Measurements from ENCODE around the gene SERINC5.
A peak's percentile ranks its signal among the peaks of the same experiment; 100 is the strongest.

SERINC5 gene

DNA sequence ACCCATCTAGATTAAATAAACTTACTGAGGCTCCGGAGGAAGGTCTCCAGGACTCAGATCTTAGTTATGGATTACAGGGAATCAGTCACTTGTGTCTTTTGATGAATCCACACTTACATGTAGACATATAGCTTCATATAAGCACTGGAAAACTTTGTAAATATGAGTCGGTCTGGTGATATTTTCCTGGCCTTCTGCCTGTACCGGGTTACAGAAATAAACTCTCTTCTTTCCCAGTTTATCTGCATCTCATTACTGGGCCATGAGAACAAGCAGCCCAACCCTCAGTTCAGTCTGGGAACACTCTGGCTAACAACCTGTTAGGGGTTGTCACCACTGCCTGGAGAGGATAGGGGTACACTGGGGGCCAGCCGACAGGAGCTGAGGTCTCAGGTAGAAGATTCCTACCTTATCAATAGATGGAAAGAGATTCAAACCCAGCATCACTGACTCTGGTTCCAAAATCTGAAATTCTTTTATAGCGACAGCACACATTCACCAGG lies 161.6 kb downstream of the SERINC5 start:
- no peak for DNase-seq (ENCODE audit: low spot score)

DNA sequence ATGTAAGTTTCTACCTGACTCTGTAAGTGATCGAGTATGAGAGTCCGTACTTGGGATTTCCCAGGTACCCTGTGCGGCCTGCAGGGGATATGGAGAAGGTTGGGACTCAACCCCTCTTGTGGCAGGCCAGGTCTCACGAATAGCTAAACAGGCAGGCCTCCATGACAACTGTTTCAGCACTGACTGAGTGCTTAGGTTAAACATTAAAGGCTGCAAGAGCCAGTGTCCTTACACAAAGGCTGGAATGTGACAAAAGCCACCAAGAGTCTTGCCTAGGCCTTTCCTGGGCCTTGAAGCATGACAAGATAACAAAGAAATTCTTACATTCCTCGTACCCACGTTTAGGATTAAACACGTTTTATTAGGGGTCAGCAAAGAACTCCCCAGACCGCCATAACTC lies 162.1 kb downstream of the SERINC5 start:
- no peak for DNase-seq (ENCODE audit: low spot score)

DNA sequence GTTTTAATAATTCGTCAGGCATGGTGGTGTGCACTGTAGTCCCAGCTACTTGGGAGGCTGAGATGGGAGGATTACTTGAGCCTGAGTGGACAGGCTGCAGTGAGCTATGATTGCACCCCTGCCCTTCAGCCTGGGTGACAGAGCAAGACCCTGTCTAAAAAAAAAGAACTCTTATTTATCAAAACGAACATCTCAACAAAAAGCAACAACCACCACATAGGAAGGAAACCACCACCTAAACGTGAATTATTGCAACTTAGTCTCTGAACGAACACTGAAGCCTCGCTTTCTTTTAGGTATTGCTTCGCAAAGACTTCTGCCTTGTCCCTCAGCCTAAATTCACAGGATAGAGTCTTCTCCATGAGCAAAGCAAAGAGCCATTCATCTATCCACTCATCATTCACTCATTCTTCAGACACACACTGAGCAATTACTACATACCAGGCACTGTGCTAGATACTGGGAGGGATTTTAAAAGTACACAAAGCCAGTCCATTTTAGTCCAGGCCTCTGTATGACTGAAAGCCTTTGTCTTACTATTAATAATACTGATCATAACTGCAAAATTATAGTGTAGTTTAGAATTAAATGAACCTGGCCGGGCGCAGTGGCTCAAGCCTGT lies 163.3 kb downstream of the SERINC5 start:
- DNase-seq (ENCODE audit: low spot score), result no peak

DNA sequence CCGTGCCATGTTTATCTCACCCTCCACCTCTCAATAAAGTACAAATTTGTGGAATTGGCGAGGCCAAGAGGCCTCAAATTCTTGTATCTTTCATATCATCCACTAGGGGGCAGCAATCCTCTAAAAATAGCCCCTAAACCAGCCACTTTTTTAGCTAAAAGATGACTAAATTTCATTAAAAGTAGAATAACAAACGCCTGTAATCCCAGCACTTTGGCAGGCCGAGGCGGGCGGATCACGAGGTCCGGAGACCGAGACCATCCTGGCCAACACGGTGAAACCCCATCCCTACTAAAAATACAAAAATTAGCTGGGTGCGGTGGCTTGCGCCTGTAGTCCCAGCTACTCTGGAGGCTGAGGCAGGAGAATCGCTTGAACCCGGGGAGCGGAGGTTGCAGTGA lies 164.1 kb downstream of the SERINC5 start:
- DNase-seq (ENCODE audit: low spot score), result peak; percentile 51

GRCh38 chr5:80090884-80091166 lies 165.0 kb downstream of the SERINC5 start:
- DNase-seq (ENCODE audit: low spot score), result no peak

DNA sequence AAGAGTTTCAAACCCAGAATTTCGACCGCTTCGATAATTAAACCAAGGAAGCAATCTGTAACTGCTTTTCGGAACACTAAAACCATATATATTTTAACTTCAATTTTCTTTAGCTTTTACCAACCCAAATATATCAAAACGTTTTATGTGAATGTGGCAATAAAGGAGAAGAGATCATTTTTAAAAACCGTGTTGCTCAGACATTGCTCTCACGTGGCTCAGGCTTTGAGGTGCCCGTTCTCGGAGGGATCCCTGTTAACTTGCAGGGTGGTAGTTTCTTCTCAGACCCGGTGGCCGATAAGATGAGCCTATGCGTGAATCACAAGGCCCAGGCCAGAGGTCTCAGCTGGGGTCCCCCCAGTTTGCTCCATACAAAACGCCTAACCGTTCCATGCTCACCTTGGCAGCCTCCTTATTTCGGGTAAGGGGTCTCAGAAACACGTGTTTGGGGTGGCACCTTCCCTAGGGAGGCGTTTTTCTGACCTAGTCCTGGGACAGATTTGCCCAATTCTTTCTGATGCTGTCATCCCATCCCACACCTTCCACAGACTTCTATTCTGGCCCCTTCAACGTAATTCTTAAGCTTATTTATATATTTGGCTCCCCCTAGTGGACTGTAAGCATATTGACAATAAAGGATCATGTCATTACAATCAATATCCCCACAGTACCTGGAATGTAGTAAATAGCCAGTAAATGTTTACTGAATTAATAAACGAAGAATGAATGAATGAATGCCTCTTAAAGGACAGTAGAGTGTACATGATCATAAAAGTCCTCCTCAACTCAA lies 172.6 kb downstream of the SERINC5 start:
- DNase-seq (ENCODE audit: low spot score), result peak; percentile 75

GRCh38 chr5:80082731-80083100 lies 173.1 kb downstream of the SERINC5 start:
- peak; percentile 79 for DNase-seq (ENCODE audit: low spot score)

DNA sequence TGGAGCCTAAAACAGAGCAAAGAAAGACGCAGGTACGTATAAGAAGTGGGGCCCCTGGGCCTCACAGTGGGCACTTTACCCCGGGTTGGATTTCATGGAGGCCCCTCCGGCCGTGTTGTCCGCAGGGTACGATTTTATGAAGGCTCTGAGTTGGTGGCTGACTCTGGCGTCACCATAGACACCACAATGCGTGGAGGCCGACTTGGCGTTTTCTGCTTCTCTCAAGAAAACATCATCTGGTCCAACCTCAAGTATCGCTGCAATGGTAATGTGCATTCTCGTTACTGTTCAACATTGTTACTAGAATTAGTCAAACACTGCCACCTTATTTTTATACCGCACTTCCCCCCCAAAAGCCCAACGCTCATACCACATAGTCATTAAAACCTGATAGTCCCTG lies 173.6 kb downstream of the SERINC5 start:
- DNase-seq (ENCODE audit: low spot score), result no peak

DNA sequence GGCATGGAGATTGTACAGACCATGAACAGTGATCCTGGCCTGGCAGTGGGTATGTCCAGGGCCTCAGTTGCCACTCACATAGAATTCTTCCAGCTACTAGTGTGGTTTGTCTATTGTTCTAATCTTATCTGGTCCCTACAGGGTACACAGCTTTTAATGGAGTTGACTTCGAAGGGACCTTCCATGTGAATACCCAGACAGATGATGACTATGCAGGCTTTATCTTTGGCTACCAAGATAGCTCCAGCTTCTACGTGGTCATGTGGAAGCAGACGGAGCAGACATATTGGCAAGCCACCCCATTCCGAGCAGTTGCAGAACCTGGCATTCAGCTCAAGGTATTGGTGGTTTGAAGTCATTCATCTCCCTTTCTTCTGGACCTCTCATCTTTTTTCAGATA lies 176.9 kb downstream of the SERINC5 start:
- DNase-seq (ENCODE audit: low spot score), result no peak

DNA sequence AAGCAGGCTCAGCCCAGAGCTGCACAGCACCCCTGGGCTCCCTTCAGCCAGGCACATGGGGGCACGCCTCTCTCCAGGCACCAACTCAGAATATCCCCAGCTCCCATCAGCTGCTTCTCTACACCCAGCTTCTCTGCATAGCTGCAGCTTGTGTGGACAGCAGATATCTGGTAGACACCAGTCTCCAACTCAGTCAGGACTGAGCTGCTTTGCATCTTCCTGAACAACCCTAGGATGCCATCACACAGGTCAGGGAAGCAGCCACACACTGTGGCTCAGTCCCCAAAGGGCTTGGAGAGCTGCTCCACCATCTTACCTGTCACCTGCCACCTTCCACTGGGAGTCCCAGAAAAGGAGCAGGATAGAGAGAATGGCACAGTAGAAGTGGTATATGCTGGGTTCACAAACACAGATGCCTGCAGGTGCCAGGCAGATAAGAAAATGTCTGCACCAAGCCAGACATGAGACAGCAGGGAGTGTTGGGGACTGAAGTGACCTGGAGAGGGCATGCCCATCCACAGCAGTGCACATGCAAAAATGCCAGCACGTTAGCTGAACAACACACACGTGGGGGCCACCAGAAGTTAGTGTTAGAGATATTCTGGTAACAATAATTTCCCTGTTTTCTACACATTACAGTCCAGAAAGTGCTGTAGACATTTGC lies 178.7 kb downstream of the SERINC5 start:
- no peak for DNase-seq (ENCODE audit: low spot score)

GRCh38 chr5:80076131-80077050 lies 179.5 kb downstream of the SERINC5 start:
- no peak for DNase-seq (ENCODE audit: low spot score)

DNA sequence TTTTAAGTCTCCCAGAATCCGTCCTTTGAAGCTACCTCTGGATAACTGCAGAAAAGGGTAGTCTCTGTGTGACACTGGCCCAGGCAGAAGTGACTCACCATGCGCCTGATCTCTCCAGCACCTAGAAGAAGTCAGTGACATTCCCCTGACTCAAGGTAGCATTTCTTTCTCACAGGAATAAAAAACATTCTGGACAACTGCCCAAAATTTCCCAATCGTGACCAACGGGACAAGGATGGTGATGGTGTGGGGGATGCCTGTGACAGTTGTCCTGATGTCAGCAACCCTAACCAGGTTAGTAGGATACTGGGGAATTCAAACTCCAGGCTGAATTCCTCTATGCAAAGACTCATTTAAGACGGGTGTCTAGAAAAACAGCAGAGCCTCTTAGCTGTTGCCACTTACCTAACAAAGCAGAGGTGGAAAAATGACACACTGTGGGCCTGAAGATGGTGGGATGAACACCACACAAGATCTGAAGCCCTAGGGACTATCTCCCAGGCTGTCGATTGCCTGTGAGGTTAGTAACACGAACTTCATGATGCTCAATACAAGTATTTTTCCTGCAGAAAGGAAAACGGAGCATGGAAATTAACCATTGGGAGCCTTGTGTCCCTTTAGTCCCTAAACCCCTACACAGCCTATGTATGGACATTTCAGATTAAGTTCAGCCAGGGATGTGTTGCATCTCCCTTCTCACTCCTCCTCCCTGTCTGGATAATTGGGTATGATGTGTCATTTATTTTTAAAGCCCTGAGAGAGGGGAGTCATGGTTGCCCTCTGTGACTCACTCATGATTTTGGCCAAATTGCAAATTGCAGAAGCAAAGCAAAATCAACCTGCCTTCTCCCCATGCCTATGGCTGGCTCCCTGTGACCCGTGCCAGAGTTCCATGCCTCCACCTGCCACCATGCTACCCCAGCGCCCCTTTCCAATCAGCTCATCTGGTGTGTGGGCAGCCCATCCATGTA lies 183.5 kb downstream of the SERINC5 start:
- no peak for DNase-seq (ENCODE audit: low spot score)

DNA sequence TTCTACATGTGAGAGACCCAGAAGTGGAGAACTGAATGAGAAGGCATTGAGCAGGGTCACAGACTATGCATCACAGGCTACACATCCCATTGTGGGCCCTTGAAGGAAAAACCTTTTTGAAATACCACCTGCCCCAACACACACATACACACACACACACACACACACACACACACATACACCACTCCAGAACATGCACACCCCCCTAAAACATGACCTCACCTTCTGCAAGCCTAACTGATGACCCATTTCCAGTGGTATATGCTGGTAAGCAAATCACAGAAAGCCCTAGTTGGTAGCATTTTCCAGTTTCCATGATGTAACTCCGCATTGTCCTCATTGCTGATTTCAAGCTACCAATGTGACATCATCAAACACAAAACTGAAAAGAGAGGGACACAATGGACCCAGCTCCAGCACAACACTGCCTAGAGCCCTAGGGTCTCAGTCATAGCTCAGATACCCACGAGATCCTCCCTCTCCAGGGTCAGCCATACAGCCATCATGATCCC lies 184.3 kb downstream of the SERINC5 start:
- DNase-seq (ENCODE audit: low spot score), result no peak

GRCh38 chr5:80070338-80071056 lies 185.4 kb downstream of the SERINC5 start:
- no peak for DNase-seq (ENCODE audit: low spot score)

DNA sequence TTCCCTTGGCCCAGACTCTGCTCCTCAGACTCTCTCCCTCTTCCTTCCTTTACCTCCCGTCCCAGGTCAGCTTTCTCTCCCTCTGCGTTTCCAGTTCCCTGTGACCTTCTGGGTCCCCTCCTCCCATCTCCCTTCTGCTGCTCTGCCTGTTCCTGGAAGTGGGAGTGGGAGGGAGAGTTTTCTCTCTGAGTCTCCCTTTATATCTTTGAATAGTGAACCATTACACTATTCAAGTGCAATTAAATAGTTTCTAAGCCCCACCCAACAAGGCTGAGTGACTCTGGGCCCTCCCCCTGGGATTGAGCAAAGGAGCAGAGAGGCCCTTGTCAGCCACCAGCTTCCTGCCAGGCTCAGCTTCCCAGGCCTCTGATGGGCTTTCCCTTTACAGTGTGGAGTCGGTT lies 185.9 kb downstream of the SERINC5 start:
- no peak for DNase-seq (ENCODE audit: low spot score)

DNA sequence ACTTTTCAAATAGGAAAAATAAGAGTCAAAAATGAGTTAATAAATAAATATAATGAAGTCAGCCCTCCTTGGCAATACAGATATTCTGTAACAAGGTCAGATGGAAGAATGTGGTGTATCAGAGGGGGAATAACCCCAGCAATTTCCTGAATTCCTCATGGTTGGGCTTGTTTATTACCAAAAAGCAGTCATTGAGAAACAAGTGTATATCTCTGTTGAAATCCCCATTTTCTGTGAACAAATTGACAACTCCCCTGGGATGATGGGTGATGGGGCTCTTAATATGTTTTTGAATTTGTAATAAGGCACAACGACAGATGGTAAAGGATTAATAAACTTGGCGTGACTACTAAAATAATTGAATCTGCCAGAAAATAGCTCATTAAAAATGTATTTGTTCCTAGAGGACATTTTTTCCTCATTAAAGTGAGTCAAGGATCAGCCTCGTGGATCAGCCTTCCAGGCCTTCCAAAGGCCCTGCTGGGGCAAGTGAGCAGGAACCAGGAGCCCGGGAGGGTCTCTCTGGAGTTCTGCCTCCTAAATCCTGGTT lies 186.5 kb downstream of the SERINC5 start:
- DNase-seq (ENCODE audit: low spot score), result no peak

DNA sequence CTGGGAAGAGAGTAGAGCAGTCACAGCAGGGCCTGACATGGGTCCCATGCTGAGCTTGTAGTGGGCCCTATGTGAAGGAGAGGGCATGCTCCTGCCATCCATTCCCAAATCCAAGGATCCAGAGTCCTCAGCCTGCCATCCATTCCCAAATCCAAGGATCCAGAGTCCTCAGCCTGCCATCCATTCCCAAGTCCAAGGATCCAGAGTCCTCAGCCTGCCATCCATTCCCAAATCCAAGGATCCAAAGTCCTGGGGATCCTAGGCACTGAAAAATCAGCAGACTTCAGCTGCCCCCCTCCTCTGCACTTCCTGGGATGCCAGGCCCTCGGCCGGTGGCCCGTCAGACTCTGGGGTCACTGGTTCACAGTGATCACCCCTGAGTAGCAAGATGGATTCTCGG lies 187.1 kb downstream of the SERINC5 start:
- DNase-seq (ENCODE audit: low spot score), result no peak

DNA sequence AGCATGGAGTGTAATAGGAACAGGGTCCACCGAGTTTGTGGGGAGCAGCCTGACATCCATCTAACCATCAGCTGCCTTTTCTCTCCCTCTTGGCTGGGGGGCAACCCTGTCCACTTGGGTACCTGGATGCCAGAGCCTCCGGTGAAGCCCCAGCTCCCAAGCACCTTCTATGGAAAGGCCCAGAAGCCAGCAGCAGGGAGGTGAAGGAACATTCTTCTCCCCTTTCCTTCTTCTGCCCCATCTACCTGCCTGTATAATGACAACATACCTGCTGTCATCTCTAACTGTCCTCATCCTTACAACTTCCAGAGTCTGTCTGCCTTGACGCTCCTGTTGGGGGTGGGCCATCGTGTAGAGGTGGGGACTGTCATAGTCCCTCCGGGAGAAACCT lies 187.6 kb downstream of the SERINC5 start:
- DNase-seq (ENCODE audit: low spot score), result no peak

DNA sequence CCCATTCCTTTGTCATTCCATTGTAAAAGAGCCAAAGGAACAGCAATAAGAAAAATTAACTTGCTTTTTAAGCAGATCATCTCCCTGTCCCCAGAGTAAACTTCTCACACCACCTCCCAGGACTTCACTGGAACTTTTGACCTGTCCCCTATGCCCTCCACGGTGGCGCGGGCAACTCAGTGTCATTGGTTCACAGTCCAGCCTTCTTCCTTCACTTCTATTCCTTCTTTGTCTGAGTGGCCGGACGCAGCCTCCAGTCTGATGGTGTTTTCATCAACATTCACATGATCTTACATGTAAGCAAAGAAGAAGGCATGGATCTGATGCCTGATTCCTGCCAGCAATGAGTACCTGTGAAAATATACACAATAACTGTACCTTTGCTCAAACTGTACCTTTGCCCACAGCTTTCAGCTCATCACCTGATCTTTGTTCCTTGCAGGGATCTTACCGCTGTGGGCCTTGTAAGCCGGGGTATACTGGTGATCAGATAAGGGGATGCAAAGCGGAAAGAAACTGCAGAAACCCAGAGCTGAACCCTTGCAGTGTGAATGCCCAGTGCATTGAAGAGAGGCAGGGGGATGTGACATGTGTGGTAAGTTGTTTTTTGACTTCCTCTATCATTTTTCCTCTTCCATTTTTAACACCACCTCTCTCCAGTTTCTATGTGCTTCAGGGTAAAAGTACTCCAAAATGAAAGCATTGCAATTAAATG lies 188.2 kb downstream of the SERINC5 start:
- no peak for DNase-seq (ENCODE audit: low spot score)
